HG02840 (cell line): Measurements from ENCODE around the gene SLC25A21.
"Not testable (repeated sequence)": the region's sequence is repeated elsewhere in the genome, so short reads cannot be mapped to it uniquely, and the experiment has no call there.

Experiments used
- ATAC-seq: cut with Tn5 transposase; IDR thresholded peaks from one replicate; pipeline ENCODE4 v1.9.1; 2021; ENCODE audit warnings: mild to moderate bottlenecking, moderate library complexity, moderate number of reproducible peaks; ENCODE audit not compliant: unreplicated experiment, low FRiP score

Gene SLC25A21

GRCh38 chr14:36997843-36998242 lies 174.6 kb downstream of the SLC25A21 start:
- ATAC-seq: no peak

- no peak for ATAC-seq
Measured at GRCh38 chr14:36996857-36997590, 175.4 kb downstream of the SLC25A21 start.

- ATAC-seq: no peak
Measured at GRCh38 chr14:36996133-36996856, 176.1 kb downstream of the SLC25A21 start.

GRCh38 chr14:36989806-36990205 lies 182.6 kb downstream of the SLC25A21 start:
- ATAC-seq: no peak

GRCh38 chr14:36988989-36989388 lies 183.4 kb downstream of the SLC25A21 start:
- no peak for ATAC-seq

GRCh38 chr14:36988568-36988967 lies 183.8 kb downstream of the SLC25A21 start:
- ATAC-seq: no peak

- no peak for ATAC-seq
Measured at GRCh38 chr14:36986407-36986806, 186.0 kb downstream of the SLC25A21 start.

- ATAC-seq: no peak
Measured at GRCh38 chr14:36981832-36982529, 190.4 kb downstream of the SLC25A21 start.

- ATAC-seq: not testable (repeated sequence)
Measured at GRCh38 chr14:36980413-36980812, 192.0 kb downstream of the SLC25A21 start.

- ATAC-seq: no peak
Measured at GRCh38 chr14:36979863-36980262, 192.5 kb downstream of the SLC25A21 start.

GRCh38 chr14:36976571-36977023 lies 195.8 kb downstream of the SLC25A21 start:
- no peak for ATAC-seq

GRCh38 chr14:36975834-36976233 lies 196.6 kb downstream of the SLC25A21 start:
- ATAC-seq: no peak

GRCh38 chr14:36974985-36975384 lies 197.4 kb downstream of the SLC25A21 start:
- ATAC-seq: no peak

GRCh38 chr14:36973806-36974442 lies 198.5 kb downstream of the SLC25A21 start:
- ATAC-seq: no peak

GRCh38 chr14:36971263-36971855 lies 201.0 kb downstream of the SLC25A21 start:
- no peak for ATAC-seq

- no peak for ATAC-seq
Measured at GRCh38 chr14:36967892-36968555, 204.4 kb downstream of the SLC25A21 start.

GRCh38 chr14:36955967-36956366 lies 216.4 kb downstream of the SLC25A21 start:
- no peak for ATAC-seq

GRCh38 chr14:36955376-36955775 lies 217.0 kb downstream of the SLC25A21 start:
- ATAC-seq: no peak

- no peak for ATAC-seq
Measured at GRCh38 chr14:36952689-36953088, 219.7 kb downstream of the SLC25A21 start.

- ATAC-seq: no peak
Measured at GRCh38 chr14:36951380-36951911, 221.0 kb downstream of the SLC25A21 start.
